ENCODE data around the gene KCTD16. TPM values are rescaled to one million over a fixed set of nuclear protein-coding genes. Genes with fewer than 3 reads are reported as not detected.

Gene KCTD16
- total RNA-seq, 1 experiment from 2014 or later: 0.29 TPM

GRCh38 chr5:144462577-144462976 lies 291.9 kb downstream of the KCTD16 start:
- no peak overlapping the region for H3K4me3 Mint-ChIP-seq (ENCODE audit: unreplicated experiment)
- no peaks in the 10 kb centered on the region for H3K9me3 ChIP-seq
- no peak for TF ChIP-seq CTCF (IDR thresholded peaks at IDR 0.05; ENCODE audit: insufficient read depth in 1 of 2, low read depth in 1 of 2, low read length in 1 of 2, severe bottlenecking in 1 of 2, unreplicated experiment in 1 of 2)
- no TSS peak for BruUV-seq (replicated peaks)
- intact Hi-C loops (cut with micrococcal nuclease; ENCODE audit: unreplicated experiment): loop anchor here (10.0 kb wide), 2 partner anchors 178 to 772 kb away; no protein-coding TSS in a partner anchor
- H3K36me3 ChIP-seq (ENCODE audit: control insufficient read depth, insufficient read depth, low read length): no peaks in the 10 kb centered on the region
- peaks cover 7% of the 10 kb centered on the region for H3K9me3 Mint-ChIP-seq (ENCODE audit: unreplicated experiment)
- H3K36me3 Mint-ChIP-seq (ENCODE audit: insufficient read depth, unreplicated experiment): no peaks in the 10 kb centered on the region
- H3K27me3 Mint-ChIP-seq (ENCODE audit: insufficient read depth, unreplicated experiment): no peaks in the 10 kb centered on the region
- no peaks in the 10 kb centered on the region for H3K4me1 ChIP-seq
- H3K4me3 ChIP-seq (ENCODE audit: low read depth, low read length): no peak overlapping the region
- H3K27me3 ChIP-seq (replicated peaks; ENCODE audit: control insufficient read depth, insufficient read depth, low read length): no peaks in the 10 kb centered on the region
- no peak overlapping the region for H3K27ac Mint-ChIP-seq (ENCODE audit: unreplicated experiment)
- H3K4me1 Mint-ChIP-seq (ENCODE audit: low read depth, unreplicated experiment): peaks cover 6% of the 10 kb centered on the region
- no peak for DNase-seq
- POLR2A ChIA-PET: no interaction called here
- CTCF ChIA-PET: no interaction called here

- peaks cover 7% of the 10 kb centered on the region for H3K9me3 Mint-ChIP-seq (ENCODE audit: unreplicated experiment)
- Histone ChIP-seq H3K36me3 (ENCODE audit: control insufficient read depth, insufficient read depth, low read length) (no peaks in the 10 kb centered on the region), H3K9me3 (no peaks in the 10 kb centered on the region), H3K4me1 (no peaks in the 10 kb centered on the region), H3K27me3 (replicated peaks; ENCODE audit: control insufficient read depth, insufficient read depth, low read length) (no peaks in the 10 kb centered on the region), H3K4me3 (ENCODE audit: low read depth, low read length) (no peak overlapping the region)
- no peak overlapping the region for H3K27ac Mint-ChIP-seq (ENCODE audit: unreplicated experiment)
- peaks cover 12% of the 10 kb centered on the region for H3K4me1 Mint-ChIP-seq (ENCODE audit: low read depth, unreplicated experiment)
- H3K27me3 Mint-ChIP-seq (ENCODE audit: insufficient read depth, unreplicated experiment): no peaks in the 10 kb centered on the region
- BruUV-seq (replicated peaks): no TSS peak
- H3K36me3 Mint-ChIP-seq (ENCODE audit: insufficient read depth, unreplicated experiment): no peaks in the 10 kb centered on the region
- intact Hi-C loops (cut with micrococcal nuclease; ENCODE audit: unreplicated experiment): loop anchor here (10.0 kb wide), 2 partner anchors 179 to 771 kb away; no protein-coding TSS in a partner anchor
- no peak overlapping the region for H3K4me3 Mint-ChIP-seq (ENCODE audit: unreplicated experiment)
- DNase-seq: no peak
- ChIA-PET CTCF (no interaction called here), POLR2A (no interaction called here)
- TF ChIP-seq CTCF (IDR thresholded peaks at IDR 0.05; ENCODE audit: insufficient read depth in 1 of 2, low read depth in 1 of 2, low read length in 1 of 2, severe bottlenecking in 1 of 2, unreplicated experiment in 1 of 2): no peak
Observed at GRCh38 chr5:144463481-144464223, 293.0 kb downstream of the KCTD16 start.

GRCh38 chr5:144464306-144464705 lies 293.6 kb downstream of the KCTD16 start:
- intact Hi-C loops (cut with micrococcal nuclease; ENCODE audit: unreplicated experiment): loop anchor here (10.0 kb wide), 2 partner anchors 180 to 770 kb away; no protein-coding TSS in a partner anchor

More at GRCh38 chr5:144464306-144464705, 293.6 kb downstream of the KCTD16 start:
- Mint-ChIP-seq H3K4me1 (ENCODE audit: low read depth, unreplicated experiment) (peaks cover 12% of the 10 kb centered on the region), H3K36me3 (ENCODE audit: insufficient read depth, unreplicated experiment) (no peaks in the 10 kb centered on the region), H3K27ac (ENCODE audit: unreplicated experiment) (no peak overlapping the region), H3K27me3 (ENCODE audit: insufficient read depth, unreplicated experiment) (no peaks in the 10 kb centered on the region), H3K9me3 (ENCODE audit: unreplicated experiment) (peaks cover 7% of the 10 kb centered on the region), H3K4me3 (ENCODE audit: unreplicated experiment) (no peak overlapping the region)
- ChIA-PET CTCF (no interaction called here), POLR2A (no interaction called here)
- Histone ChIP-seq H3K9me3 (no peaks in the 10 kb centered on the region), H3K4me3 (ENCODE audit: low read depth, low read length) (no peak overlapping the region), H3K36me3 (ENCODE audit: control insufficient read depth, insufficient read depth, low read length) (no peaks in the 10 kb centered on the region), H3K27me3 (replicated peaks; ENCODE audit: control insufficient read depth, insufficient read depth, low read length) (no peaks in the 10 kb centered on the region), H3K4me1 (no peaks in the 10 kb centered on the region)
- DNase-seq: no peak
- BruUV-seq (replicated peaks): no TSS peak
- TF ChIP-seq CTCF (IDR thresholded peaks at IDR 0.05; ENCODE audit: insufficient read depth in 1 of 2, low read depth in 1 of 2, low read length in 1 of 2, severe bottlenecking in 1 of 2, unreplicated experiment in 1 of 2): no peak
